GM23248 (cell line): ENCODE measurements around the gene PABPN1L.

Experiments
- EZH2 ChIP-seq: fragments of 200-600 bp; sonication (generic); IDR thresholded peaks from 2 replicates; pipeline ENCODE4 v1.6.1; 2018; ENCODE audit warnings: antibody characterized with exemption, mild to moderate bottlenecking; ENCODE audit not compliant: insufficient read depth, poor library complexity, severe bottlenecking
- EZH2phosphoT487 ChIP-seq: fragments of 200-600 bp; sonication (generic); IDR thresholded peaks from 2 replicates; pipeline ENCODE4 v1.6.1; 2018; ENCODE audit warnings: antibody characterized with exemption, moderate library complexity, mild to moderate bottlenecking, low read depth; ENCODE audit not compliant: insufficient read depth

DNA sequence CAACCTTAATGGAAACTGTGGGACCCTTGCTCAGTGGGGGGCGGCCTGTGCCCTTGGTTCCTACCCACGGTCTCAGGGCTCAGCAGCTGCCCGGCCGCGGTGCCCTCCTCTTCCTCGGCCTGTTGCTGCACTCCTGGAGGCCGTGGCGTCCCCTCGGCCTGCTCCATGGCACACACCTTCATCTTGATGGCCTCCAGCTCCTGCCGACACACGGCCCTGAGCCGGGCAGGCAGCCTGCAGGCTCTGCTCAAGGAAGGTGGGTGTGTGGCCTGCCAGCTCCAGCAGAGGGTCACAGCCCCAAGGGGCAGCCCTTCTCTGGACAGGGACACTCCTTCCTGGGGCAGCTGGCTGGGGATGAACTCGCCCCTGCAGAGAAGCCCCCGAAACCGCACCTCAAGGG is 718 bp downstream of the PABPN1L start:
- no peak for TF ChIP-seq EZH2
- no peak for TF ChIP-seq EZH2phosphoT487
